Brain pericyte (primary cell): ENCODE data around the gene IPO4.
A peak's percentile ranks its signal among the peaks of the same experiment; 100 is the strongest.
"Not testable (repeated sequence)": the region's sequence is repeated elsewhere in the genome, so short reads cannot be mapped to it uniquely, and the experiment has no call there.

ENCODE experiments used
- DNase-seq: peaks from one replicate; pipeline ENCODE4 v3.0.0-alpha.2; 2012; ENCODE audit warnings: low read depth, low spot score

IPO4 gene, protein sequence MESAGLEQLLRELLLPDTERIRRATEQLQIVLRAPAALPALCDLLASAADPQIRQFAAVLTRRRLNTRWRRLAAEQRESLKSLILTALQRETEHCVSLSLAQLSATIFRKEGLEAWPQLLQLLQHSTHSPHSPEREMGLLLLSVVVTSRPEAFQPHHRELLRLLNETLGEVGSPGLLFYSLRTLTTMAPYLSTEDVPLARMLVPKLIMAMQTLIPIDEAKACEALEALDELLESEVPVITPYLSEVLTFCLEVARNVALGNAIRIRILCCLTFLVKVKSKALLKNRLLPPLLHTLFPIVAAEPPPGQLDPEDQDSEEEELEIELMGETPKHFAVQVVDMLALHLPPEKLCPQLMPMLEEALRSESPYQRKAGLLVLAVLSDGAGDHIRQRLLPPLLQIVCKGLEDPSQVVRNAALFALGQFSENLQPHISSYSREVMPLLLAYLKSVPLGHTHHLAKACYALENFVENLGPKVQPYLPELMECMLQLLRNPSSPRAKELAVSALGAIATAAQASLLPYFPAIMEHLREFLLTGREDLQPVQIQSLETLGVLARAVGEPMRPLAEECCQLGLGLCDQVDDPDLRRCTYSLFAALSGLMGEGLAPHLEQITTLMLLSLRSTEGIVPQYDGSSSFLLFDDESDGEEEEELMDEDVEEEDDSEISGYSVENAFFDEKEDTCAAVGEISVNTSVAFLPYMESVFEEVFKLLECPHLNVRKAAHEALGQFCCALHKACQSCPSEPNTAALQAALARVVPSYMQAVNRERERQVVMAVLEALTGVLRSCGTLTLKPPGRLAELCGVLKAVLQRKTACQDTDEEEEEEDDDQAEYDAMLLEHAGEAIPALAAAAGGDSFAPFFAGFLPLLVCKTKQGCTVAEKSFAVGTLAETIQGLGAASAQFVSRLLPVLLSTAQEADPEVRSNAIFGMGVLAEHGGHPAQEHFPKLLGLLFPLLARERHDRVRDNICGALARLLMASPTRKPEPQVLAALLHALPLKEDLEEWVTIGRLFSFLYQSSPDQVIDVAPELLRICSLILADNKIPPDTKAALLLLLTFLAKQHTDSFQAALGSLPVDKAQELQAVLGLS

DNA sequence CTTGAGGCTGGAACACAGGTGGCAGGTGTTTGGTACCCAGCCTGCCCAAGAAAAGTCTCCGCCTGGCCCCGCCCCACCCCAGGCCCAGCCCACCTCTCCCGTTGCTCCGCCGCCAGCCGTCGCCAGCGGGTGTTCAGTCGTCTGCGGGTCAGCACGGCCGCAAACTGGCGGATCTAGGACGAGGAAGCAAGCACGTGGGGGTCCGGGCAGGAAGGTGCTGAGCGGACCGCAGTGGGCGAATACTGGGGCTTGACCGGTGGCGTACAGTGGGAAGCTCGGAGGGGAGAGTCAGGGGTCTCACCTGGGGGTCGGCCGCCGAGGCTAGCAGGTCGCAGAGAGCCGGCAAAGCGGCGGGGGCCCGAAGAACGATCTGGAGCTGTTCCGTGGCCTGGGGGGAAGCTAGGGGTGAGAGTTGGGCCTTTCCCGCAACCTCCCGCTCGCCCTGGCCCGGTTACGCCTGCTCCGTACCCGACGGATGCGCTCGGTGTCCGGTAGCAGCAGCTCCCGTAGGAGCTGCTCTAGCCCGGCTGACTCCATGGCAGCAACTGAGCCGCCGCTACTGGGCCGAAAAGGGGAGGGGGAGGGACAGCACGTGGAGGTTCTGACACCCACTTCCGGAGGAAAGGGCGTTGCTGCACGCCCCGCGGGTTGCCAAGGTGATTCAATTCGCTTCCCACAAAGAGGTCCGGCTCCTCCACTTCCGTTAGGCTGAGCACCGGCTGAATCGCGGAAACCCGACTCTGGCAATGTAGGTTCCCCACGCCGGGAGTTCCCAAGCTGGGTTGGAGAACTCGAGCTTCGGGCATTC is at the start of gene IPO4:
Gene IPO4, minus strand, starts transcription at position 566 of the 808 bp plus-strand sequence. Its CDS starts 29 bp downstream, at position 537.
- peak; percentile 86 for DNase-seq

DNA sequence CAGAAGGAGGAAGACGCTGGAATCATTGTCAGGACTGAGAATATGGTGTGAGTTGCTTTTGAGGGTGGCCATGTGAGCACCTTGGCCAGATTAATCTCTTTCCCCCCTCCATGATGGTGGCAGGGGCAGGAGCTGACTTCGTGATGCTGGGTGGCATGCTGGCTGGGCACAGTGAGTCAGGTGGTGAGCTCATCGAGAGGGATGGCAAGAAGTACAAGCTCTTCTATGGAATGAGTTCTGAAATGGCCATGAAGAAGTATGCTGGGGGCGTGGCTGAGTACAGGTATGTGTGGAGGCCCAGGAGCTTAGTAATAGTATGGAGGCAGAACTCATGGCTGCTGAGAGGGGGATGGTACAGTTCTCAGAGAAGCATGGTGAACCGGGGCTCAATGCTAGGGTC is 49.5 kb upstream of the IPO4 start:
- DNase-seq = no peak

DNA sequence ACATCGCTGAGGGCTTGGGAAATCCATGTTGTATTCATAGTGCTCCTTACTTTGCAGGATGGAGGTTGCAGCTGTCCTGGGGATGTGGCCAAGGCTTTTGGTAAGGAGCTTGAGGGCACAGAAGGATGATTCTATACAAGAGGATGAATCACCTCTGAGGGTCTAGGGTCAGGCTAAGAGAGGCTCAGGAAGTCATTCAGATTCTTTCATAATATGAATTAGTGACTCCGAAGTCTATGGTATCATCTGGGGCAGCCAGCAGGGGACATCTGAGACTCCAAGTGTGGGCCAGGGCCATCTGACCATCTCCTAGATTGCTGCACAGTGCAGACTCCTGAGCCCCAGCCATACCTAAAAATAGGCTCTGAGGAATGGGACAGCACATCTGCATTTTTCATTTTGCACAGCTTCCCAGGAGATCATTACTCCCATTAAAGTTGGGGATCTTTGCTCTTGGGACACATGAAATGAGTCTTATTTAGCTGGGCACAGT is 48.9 kb upstream of the IPO4 start:
- no peak for DNase-seq

DNA sequence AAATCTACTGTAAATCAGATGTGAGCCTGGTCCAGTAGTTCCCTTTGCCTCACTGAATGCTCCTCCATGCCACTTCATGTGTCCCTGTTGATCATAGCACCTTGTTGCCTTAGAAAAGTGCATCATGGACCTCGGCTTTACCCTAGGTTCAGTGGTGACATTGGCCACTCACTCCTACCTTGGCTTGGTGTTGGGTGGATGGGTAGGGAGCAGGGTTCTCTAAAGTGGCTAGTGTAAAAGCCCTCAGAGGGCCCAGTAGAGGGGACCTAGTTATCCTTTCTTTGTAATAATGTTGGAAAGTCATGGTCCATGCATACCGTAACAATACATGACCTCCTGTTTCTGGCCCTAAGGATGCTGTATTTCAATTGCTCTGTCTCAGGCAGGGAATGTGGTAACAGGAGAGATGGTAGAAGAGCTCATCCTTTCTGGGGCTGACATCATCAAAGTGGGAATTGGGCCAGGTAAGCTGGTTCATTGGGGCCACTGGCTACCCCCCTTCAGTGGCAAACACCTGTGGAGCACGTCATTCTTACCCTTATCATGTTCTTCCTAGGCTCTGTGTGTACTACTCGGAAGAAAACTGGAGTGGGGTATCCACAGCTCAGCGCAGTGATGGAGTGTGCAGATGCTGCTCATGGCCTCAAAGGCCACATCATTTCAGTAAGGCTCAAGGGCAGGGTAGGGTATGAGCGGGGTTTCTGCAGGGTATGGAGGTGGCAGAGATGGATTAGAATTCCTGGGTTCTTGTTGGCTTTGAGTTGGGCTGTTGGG is 48.3 kb upstream of the IPO4 start:
- DNase-seq = no peak

DNA sequence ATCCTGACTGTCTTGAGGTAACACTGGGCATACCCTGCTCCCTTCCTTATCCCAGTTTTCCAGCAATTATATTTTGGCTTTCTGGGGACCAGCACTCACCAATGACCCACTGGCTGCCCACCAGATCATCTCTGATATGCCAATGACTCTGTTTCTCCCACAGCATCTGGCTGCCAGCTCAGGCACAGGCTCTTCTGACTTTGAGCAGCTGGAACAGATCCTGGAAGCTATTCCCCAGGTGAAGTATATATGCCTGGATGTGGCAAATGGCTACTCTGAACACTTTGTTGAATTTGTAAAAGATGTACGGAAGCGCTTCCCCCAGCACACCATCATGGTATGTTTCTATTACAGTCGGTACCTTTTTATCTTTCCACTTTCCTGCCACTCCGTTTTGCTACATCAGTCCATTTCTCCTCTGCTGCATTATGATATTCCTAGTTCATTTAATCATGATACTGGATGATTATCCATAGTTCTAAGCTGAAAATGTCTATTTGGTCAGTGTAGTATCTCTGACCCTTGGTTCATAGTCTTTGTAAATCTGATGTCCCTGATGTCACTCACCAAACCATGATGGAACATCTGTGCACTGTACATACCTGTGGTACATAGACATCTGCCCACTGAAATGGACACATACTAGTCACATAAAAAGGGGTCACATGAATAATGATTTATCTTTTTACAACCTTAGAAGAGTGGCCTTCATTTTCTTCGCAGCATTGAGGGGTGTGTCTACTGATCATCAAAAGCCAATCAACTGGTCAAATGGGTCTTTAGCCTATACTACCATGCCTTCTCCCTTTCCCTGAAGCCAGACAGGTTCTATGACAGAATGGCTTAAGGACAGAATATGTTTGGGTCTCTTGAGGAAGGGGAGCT is 47.4 kb upstream of the IPO4 start:
- no peak for DNase-seq

DNA sequence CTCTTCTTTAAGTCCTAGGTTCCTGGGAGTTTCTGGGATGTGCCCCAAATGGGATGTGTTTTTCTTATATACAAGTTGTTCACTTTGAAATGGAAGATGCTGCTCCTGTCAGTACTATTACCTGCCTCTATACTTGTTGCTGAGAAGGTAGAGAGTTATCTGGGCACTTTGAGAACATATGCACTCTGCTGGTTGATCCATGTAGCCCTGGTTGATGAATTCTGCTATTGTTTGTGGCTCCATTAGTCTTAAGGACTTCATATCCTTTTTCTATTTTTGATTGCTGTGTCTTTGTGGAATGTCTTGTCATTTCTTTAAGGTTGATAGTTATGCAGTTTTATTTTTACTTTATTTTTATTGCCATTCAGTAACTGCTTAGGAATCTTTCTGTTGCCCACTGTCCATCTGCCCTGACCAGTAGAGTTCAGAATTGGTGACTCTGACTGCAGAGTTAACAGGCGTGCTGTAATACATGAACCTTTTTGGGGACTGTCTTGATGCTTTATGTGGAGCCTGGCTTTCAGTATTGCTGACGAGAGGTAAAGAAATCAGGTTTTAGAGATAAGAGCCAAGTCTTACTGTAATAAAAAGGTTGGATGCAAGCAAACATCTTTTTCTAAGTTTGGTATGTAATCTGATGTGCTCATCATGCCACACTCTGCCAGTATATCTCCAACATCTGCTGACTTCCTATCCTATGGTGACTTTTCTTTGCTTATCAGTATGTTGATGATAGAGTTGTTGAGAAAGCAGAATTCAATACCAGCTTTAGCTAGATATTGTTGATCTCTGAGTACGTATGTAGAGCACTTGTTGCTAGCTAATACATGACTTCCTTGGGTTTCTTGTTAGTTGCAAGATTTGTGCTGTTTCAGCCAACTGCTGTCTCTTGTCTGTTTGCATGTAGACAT is 45.7 kb upstream of the IPO4 start:
- DNase-seq = no peak

DNA sequence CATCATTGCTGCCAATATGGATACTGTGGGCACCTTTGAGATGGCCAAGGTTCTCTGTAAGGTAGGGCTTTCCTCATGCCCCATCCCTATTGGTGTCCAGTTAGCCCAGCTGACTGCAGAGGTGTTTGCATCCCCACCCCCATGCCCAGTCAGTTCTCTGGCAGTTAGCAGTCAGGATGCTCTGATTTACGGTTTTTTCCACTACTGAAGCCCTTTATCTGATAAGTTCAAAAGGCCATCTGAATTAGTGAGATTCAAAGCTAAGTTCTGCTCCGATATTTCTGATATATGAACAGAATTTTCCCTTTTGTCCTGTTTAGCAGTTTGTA is 44.9 kb upstream of the IPO4 start:
- DNase-seq = no peak

DNA sequence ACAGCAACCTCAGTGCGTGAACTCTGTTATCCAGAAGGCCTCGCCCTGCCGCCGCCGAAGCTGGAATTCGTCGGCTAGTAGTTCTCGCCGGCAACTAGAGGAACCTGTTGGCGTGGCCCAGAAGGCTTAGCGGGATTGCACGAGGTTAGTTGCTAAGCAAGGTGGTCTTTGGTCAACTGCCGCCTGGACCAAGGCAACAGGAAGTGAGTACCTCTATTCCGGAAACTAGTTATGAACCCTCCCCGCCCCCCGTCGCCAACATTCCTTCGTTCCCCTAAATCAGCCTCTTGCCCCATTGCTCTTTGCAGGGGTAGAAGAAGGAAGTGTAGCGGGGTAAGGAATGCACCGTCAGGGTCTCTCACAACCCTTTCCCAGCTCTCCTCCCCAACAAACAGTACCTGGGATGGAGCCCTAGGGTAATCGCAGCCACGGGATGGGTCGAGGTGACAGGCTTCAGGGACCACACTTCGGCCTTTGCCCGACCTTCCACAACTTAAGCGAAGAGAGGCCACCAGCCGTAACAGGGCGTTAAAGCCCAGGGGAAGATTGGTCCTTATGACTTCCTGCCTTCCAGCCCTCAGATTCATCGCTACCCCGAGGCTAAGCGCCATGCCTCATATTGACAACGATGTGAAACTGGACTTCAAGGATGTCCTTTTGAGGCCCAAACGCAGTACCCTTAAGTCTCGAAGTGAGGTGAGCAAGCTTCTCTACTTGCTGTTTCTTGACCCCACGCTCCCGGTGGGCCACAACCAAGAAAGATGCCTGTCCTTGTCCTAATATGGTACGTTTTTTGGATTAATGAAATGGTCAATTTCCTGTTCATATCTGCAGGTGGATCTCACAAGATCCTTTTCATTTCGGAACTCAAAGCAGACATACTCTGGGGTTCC is 44.3 kb upstream of the IPO4 start, which contains the start of gene GMPR2:
Gene GMPR2, plus strand, starts transcription at position 285 of the 893 bp plus-strand sequence. Its CDS starts 325 bp downstream, at position 610.
- DNase-seq = no peak

DNA sequence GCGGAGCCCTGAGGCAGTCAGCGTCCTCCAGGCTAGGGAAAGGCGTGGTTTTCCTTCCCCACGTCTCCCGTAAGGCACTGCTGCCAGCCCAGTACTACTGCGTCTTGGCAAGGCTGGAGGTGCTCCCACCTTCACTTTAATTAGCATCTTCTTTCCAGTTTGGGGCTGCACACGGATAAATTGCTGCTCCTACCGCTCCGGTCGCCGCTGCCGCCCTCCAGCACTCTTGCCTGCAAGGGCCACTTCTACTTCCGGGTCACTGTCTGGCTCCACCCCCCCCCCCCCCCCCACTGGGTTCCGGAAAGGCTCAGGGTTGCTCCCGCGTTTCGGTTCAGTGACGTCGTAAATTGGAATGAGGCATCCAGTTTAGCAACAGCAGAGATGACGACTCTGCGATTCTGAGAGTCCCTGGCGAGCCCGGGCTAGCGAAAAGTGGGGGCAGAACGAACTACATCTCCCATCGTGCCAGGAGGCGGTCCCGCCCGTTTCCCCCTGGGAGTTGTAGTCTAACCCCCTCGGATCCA is 43.6 kb upstream of the IPO4 start, which contains the start of gene NEDD8:
Gene NEDD8, minus strand, starts transcription at position 247 of the 524 bp plus-strand sequence. Its CDS starts 100 bp downstream, at position 147.
- DNase-seq = peak; percentile 79

DNA sequence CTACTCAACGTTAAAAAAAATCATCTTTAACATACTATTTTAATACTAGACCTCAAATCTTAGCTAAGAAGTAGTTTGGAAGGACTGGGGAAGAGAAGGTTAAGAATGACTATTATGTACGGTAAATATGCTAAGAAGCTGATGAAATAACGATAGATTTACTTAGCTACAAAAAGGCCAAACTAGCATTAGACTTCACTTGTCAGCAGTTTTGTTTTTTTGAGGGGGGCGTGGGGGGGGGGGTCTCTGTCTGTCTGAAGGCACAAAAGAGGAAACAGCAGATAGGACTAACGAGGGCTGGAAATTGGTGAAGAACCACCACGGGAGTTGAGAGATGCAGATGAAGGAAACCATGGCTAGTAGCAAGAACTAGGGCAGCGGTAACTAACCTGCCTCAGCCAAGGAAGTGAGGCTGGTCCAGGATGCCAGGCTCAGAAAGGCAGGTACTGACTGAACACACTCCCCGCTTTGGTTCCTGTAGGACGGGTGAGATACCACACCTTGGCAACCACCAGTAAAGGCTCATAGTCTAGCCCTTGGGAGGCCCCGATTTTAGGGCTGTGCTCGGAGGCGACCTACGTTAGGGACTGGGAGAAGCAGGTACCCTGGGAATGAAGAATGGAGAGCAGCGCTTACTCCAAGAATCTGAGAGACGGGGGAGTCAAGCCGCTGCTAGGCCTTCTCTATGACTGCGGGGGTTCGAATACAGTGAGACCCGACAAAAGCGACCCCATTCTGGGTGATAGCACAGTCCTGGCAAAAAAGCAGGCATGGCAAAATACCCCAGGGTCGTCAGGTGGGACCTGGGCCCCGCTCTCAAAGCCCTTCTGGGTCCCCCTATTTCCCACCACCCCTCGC is 42.9 kb upstream of the IPO4 start:
- DNase-seq = no peak

DNA sequence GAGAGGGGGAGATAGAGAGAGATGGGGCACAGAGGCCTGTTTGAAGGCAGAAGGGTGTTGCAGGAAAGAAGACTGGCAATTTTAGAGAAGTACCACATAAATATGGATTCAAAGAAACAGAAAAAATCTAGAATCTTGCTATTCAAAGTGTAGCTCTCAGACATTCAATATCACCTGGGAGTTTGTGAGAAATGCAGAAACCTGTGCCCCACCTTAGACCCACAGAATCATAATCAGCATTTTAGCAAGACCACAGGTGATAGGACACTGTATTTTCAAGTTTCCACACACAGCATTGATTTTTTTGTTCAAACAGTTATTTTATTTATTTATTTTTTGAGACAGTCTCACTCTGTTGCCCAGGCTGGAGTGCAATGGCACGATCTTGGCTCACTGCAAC is 40.3 kb upstream of the IPO4 start:
- no peak for DNase-seq

DNA sequence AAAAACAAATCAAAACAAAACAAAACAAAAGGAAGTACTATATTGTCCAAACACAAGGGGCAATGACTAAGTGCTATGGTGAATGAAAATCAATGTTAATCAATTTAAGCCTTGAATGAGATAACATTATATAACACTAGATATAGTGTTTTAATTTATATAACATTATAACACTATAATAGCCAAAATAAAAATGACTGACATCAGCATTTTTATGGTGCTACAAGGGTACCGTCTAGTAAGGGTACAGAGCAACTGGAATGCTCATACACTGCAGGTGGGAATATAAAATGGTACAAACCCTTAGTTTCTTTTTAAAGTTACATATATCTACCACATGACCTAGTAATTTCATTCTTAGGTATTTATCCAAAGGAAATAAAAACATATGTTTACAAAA is 37.9 kb upstream of the IPO4 start:
- DNase-seq = no peak

DNA sequence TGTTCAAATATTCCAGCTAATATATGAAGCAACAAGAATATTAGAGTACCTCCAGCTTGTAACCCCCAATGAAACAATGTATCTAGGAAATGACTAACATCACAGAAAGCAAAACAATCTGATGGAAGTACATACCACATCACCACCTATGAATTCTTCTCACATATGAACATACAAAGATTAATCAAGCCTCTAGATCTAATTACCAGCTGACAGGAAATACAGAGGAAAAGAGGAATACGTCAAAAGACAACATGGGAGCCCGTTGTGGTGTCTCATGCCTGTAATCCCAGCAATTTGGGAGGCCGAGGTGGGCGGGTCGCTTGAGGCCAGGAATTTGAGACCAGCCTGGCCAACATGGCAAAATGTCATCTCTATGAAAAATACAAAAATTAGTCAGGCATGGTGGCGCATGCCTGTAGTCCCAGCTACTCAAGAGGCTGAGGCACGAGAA is 36.0 kb upstream of the IPO4 start:
- no peak for DNase-seq

DNA sequence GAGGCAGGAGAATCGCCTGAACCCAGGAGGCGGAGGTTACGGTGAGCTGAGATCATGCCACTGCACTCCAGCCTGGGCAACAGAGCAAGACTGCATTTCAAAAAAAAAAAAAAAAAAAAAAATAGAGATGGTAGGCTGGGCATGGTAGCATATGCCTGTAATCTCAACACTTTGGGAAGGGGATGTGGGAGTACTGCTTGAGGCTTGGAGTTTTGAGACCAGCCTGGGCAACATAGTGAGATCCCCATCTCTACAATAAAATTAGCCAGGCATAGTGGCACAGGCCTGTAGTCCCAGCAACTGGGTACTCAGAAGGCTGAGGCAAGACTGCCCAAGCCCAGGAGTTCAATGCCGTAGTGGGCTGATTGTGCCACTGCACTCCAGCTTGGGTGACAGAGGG is 34.4 kb upstream of the IPO4 start:
- not testable (repeated sequence) for DNase-seq

DNA sequence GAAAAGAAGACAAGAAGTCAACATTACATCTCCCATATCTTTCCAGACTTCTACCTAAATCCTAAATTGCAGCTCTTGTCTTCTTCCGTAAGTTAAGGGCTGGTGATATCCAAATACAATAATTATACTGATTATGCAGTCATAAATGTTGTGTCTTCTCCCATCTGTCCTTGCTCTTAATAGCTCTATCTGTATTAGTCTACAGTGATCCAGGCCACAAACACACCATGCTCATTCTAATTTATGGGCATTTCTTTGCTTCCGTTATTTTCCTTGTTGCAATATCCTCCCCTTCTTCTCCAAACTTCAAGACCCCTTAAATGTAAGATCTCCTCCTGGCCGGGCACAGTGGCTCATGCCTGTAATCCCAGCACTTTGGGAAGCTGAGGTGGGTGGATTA is 30.9 kb upstream of the IPO4 start:
- no peak for DNase-seq

DNA sequence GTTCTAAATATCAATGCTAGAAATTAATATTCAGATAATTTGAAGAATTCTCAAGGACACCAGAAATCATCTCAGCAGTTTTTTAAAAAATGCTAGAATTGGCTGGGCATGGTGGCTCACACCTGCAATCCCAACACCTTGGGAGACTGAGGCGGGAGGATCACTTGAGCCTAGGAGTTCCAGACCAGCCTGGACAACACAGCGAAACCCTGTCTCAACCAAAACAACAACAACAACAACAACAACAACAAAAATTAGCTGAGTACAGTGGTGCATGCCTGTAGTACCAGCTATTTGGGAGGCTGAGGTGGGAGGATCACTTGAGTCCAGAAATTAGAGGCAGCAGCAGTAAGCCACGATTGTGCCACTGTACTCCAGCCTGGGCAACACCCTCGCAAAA is 30.5 kb upstream of the IPO4 start:
- DNase-seq = no peak
